Right lobe of liver (tissue), 4 donors: ENCODE measurements around the gene ADARB1.

Experiments
- CTCF ChIP-seq, 4 donors: fragments of 200-600 bp in 3 of 4; fragments of 450-650 bp in 1 of 4; IDR thresholded peaks; one replicate each; pipeline versions ENCODE4 v1.5.1 to v1.8.0; 2016 to 2022; ENCODE audit warnings: antibody characterized with exemption in 4 of 4, mild to moderate bottlenecking in 2 of 4
- POLR2A ChIP-seq: fragments of 450-650 bp; IDR thresholded peaks from one replicate; pipeline ENCODE4 v1.6.1; 2017; ENCODE audit warnings: antibody characterized with exemption, mild to moderate bottlenecking
- donor health status: DM: no; HTN: no; CAD: no.
- donor health status: DM: no; HTN: no; CAD: no.
- donor health status: DM: no; HTN: yes; CAD: no.

GRCh38 chr21:45094412-45094811 lies 20.0 kb downstream of the ADARB1 start:
- TF ChIP-seq POLR2A: no peak
- no peak for TF ChIP-seq CTCF (IDR thresholded peaks at IDR 0.05)
